ENCODE data around the gene DNASE1L1.

DNASE1L1 gene

DNA sequence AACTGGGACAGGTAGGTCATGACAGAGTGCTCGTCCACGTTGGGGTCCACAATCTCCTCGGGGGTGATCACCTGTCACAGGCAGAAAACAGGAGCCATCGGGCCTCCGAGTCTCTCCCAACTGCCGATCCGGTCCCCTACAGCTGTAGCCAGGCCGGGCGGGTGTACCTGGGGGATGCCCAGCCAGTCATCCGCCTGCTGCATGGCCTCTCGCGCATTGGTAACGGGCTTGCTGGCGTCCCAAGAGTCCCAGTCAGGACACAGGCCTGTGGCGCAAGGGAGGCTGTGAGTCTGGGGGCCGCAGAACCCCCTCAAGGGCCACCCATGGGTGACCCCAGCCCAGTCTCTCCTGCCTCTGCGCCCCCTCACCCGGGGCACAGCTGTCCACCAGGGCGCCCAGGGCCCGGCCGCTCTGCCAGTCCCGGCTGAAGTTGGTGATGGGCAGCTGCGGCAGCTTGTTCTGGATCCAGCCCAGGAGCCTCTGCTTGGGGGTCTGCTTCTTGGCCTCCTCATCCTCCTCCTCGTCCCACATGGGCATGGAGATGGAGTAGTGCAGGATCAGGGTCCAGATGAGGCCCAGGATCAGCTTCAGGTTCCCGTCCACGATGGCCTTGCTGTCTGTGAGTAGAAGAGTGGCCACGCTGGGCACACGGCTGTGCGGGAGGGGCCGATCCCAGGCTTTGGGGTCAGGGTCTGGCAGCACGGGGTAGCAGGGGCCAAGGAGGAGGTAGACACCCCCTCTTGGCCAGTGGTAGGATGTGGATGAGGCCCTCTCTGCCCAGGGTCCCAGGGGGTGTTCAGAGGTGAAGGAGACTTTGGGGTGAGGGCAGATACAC is 41.4 kb downstream of the DNASE1L1 start:
- no peak for DNase-seq (ENCODE audit: low read depth)

DNA sequence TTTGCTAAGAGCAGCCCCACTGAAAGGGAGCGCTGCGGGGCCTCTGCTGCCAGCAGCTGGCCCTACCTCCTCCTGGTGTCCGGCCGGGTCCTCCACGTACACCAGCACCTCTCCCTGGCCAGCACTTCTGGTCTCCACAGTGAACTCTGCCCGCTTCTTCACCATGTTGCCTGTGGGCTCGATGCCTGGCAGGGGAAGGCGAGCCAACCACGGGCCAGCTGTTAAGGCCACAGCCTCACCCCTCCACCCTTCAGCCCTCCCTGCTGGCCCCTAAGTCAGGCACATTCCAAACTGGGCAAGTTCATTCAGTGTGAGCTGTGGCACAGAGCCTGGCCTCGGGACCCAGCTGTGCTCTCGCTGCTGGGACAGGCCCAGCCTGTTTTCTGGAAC is 42.4 kb downstream of the DNASE1L1 start:
- no peak for DNase-seq (ENCODE audit: low read depth)

DNA sequence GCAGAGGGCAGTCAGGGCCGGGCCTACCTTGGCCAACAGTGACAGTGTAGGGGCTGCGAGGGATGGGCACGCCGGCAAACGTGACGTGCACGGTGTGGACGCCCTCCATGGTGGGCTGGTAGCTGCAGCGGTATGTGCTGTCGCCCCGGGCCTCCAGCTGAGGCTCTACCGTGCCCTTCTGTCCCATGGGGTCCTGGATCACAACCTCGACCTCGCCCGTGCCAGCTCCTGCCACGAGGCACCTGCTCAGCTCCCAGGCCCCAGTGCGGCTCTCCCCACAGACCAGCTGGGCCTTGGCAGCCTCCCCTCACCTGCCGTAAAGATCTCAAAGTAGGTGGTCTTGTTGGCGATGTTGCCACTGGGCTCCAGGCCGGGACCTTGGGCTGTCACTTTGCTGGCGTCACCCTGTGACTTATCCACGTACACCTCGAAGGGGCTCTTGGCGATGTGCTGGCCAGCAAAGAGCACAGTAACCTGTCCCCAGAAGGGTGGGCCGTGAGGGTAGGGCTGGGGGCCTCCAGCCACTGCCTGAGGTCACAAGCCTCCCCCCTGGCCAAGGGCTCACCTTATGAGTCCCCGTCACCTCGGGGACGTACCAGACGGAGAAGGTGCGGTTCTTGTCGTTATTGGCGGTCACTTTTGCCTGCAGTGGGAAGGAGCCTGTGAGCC is 42.9 kb downstream of the DNASE1L1 start:
- DNase-seq (ENCODE audit: low read depth) = no peak

DNA sequence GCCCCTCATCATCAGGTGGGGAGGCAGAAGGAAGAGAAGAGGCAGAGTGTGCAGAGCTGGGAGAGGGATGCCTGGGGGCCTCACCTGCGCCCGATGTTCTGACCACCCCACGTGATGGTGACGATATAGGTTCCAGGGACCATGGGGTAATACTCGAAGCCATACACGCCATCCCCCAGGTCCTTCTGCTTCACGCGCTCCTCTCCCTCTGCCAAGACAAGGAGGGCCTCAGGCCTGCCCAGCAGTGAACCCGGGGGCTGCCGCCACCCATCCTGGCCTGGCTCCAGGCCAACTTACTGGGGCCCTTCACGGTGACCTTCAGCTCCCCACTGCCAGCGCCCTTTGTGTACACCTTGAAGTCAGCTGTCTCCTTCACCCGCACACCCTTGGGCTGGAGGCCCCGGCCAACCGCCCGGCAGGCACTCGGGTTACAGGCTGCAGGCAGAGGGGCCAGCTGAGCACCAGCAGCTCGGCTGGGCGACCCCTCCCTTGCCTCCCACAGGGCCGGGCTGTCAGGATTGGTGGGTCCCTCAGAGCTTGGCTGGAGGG is 43.9 kb downstream of the DNASE1L1 start:
- DNase-seq (ENCODE audit: low read depth) = no peak

DNA sequence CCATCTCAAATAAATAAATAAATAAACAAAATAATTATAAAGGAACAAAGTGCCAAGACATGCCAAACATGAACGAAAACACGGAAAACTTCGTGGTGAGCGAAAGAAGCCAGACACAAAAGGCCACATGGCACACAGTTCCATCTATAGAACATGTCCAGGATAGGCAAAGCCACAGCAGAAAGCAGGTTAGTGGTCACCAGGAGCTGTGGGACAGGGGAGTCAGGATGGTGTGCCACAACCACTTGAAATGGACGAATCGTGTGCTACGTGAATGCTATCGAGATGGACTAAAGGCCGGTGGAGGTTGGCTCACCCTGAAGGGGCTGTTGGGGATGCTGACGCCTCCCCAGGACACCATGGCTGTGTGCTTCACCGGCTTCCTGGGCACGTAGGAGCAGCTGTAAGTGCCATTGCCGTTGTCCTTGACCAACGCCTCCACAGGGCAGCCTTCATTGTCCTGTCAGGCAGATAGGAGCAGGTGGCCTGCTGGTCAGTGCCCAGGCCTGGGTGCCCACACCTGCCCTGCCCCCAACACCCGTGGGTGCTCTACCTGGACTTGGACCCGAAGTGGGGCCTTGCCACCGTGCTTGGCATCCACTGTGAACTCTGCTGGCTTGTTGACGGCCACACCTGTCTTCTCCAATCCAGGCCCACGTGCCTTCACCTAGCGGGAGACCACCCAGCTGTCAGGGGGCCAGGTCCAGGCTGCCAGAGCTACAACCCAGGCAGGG is 45.2 kb downstream of the DNASE1L1 start:
- no peak for DNase-seq (ENCODE audit: low read depth)

DNA sequence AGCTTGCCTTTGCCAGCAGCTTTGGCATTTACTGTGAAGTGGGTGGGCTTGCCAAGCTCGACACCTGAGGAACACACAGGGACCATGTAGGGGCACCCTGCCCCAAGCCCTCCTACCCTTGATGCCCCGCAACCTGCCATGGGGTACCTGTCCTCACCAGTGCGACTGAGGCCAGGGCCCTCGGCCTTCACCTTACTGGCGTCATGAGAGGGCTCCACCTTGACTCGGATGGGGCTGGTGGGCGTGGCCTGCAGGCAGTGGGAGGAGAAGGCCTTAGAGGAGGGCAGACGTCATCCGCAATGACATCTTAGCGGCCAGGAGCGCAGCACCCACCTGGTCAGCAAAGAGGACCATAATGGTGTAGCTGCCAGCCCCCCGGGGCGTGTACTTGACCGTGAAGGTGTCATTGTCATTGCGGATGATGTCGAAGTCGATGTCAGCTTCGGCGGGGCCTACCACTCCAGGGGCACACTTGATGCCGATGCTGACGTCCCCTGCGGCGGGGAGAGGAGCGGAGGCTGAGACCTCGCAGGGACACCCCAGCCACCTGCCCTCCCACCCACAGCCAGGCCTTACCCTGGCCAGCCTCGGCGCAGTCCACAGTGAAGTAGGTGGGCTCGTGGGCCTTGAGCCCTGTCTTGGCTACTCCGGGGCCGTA is 46.8 kb downstream of the DNASE1L1 start:
- no peak for DNase-seq (ENCODE audit: low read depth)

DNA sequence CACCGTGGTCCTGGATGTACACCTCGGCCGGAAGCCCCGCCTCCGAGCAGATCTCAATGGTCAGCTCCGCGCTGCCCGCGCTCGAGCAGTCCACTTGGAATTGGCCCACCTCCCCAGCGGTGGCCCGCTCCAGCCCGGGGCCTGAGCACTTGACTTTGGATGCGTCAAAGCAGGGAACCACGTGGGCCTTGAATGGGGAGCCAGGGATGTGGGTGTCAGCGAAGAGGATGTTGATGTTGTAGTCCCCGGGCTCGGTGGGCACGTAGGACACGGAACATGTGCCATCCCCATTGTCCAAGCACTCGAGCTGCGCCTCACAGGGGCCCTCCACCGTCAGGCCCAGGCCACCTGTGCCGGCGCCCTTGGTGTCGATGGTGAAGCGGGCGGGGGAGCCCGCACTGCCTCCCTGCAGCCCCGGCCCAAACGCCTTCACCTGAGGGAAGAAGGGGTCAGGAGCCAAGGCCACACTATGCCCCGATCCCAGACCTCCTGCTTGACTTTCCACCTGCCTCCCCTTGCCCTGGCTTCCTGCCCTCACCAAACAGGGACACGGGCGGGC is 48.8 kb downstream of the DNASE1L1 start:
- no peak for DNase-seq (ENCODE audit: low read depth)

DNA sequence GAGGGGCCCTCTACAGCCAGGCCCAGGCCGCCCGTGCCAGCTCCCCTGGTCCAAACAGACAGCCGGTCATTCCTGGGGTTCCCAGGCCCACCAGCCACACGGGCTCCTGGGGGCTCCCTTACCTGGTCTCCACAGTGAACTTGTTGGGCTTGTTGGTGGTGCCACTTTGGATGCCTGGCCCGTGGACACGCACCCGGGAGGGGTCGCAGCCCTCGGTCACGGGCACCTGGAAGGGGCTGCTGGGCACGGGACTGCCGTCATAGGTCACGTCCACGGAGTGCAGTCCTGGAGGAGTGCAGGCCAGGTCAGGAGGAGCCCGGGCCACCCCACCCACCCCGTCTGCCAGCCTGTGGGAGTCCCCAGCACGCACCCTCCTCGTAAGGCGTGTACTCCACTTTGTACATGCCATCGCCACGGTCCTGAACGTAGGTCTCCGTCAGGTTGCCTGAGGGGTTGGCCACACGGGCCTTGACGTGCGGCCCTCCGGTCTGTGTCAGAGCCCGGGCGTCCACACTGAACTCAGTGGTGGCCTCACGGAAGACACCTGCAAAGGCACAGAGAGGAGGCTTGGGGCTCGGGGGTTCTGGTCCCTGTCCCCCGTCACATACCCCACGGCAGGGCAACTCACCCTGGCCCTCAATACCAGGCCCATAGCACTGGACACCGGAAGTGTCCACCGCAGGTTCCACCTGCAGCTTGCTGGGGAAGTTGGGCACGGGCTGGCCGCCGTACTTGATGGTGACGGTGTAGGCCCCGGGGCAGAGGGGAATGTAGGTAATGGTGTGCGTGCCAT is 49.5 kb downstream of the DNASE1L1 start:
- no peak for DNase-seq (ENCODE audit: low read depth)

DNA sequence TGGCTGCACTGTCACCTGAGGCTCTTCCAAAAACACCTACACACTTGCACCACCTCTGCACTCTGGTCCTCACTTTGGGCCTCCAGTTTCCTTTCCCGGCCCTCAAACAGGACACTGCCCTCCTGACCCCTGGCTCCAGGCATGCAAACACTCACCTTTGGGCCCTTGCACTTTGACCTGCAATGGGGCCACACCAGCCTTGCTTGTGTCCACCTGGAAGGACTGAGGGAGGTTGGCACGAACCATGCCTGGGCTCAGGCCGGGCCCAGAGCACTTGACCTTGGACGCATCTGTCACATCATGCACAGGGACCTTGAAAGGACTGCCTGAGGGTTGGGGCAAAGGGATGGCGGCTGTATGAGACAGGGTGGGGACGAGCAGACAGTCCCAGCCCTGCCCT is 50.2 kb downstream of the DNASE1L1 start:
- no peak for DNase-seq (ENCODE audit: low read depth)

DNA sequence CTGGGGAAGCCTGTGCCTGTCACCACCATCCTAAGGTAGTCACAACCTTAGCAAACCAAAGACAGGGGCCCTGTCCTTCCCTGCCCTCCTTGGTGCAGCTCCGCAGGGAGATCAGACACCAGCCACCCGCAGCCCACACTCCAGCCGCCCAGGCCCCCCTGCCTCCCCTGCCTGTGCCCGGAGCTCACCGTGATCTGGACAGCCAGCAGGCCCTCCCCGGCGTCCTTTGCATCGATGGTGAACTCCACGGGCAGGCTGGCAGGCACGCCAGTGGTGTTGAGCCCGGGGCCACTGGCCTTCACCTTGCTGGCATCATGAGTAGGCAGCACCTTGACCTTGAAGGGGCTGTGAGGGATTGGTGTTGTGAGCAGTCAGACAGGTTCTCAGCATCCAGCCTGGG is 51.0 kb downstream of the DNASE1L1 start:
- DNase-seq (ENCODE audit: low read depth) = no peak

DNA sequence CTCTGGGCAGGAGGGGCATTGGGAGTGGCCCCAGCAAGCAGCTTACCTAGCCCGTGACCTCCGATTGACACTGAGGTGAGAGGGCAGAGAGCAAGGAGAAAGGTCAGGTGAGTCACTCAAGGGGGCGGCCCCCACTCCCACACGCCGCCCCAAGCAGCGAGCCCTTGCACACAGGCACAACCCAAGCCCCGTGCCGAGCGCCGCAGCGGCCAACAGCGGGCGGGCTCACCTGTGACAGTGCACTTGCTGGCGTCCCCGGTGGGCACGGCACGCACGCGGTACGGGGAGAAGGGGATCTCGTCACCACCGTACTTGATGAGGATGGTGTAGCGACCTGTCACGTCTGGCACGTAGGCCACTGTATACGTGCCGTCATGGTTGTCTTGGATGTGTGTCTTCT is 51.8 kb downstream of the DNASE1L1 start:
- DNase-seq (ENCODE audit: low read depth) = no peak

DNA sequence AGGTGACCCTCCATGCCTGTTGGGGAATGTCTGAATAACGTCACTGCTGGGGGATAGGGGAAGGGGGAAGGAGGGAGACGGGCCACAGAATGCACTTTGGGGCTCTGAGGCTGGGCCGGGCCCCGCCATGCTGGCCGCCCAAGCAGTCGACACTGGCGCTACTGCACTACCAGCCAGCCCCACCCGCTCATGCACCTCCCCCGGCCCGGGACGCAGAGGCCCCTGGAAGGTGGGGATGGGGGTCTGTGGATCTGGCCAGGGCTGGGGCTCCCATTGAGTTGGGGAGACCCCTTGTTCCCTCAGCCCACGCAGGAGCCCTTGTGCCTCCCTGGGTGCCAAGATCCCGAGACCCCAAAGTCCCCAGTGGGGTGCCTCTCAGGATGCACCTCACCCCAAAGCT is 52.5 kb downstream of the DNASE1L1 start:
- DNase-seq (ENCODE audit: low read depth) = no peak

DNA sequence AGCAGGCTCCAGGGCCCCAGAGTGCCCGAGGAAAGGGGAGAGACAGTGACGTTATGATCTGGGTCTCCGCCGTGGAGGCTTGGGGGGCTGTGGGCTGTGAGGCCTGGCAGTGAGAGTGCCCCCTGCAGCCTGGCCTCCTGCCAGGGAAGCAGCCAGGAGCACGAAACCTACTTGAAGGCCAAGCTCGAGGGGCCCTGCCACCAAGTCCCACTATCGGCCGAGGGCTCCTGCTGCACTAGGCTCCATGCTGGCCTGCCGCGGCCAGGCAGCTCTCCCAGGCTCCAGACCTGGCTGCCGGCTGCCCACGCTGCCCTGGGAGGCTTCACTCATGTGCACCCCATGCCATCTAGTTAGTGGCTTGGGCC is 53.3 kb downstream of the DNASE1L1 start:
- DNase-seq (ENCODE audit: low read depth) = no peak

DNA sequence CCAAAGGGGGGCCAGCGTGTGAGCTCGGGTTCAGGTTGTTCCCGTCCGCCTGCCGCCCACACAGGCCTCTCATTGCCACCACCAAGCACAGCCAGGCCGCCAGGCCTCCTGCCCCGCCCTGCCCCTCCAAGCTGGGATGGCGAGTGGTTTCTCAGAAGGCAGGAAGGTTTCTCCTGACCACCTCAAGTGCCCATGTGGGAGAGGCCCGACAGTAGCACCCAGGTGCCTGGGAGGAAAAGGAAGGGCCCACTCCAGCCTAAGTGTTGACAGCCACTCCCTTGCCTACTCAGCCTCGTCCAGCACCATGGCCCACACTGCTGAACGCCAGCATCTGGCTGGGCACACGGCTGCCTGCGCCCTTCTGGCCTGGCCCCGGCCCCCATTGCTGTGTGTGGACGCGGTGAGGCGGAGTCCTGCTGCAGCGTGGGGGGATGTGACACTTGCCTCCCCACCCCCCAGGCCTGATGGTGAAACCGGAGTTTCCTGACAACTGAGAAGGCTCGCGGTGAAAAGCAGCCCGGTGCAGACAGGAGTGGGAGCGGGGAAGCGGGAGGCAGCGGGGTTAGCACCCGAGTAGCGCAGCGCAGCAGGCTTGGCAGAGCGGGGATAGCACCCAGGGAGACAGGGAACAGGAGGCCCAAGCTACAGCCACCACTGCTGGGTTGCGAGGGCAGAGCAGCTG is 53.8 kb downstream of the DNASE1L1 start:
- DNase-seq (ENCODE audit: low read depth) = no peak

DNA sequence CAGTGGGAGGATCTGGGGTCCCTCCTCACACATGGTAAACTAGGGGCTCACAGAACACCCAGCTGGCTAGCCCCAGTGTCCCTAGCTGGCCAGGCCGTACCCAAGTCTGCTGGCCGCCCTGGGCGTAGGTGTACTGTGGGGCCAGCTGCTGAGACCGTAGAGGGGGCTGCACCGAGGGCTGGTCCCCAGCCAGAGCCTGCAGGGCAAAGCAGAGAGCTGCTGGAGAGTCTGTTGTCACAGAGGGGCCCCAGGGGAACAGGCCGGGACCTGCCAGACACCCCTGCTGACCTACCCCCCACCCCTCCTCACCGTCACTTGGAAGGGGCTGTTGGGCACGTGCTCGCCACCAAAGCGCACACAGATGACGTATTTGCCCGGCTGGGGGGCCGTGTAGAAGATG is 54.5 kb downstream of the DNASE1L1 start:
- no peak for DNase-seq (ENCODE audit: low read depth)

DNA sequence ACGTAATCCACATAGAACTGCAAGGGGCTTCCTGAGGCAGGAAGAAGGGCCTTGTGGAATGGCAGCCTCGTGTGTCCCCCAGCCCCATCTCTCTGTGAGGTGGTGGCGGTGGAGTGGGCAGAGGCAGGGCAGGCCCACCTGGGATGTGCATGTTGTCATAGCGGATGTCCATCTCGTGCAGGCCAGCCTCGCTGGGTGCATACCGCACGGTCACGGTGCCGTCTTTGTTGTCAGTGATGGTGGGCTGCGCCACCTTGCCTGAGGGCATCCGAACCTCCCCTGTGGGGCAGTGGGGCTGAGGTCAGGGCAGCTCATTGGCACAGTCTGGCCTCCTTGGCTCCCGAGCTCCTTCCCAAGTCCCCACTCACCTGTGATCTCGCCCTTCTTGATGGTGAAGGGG is 55.0 kb downstream of the DNASE1L1 start:
- DNase-seq (ENCODE audit: low read depth) = no peak

DNA sequence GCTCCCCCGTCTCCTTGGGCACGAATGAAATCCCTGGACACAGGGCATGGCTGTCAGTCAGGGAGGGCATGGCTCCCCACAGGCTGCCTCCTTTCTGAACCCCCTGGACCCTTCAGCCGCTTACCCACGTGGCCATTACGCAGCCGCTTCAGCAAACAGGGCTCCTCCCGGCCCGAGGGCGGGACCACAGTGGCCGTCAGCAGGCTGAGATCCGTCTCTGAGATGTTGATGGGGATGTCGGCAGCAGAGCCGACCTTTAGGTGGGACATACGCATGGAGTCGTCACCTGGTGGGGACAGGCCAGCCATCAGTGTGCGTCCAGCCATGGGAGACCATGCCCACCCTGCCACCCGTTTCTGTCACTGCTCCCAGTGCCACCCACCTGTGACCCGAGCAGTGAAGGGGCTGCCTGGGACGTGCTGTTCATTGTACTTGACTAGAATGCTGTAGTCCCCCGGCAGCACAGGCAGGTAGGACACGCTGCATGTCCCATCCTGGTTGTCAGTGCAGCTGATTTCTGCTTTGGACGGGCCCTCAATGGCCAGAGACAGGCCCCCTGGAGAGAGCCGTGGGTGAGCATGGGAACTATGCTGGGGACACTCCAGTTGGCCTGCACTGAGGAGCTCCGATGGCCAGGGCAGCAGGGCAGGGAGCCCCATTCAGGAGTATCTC is 55.7 kb downstream of the DNASE1L1 start:
- DNase-seq (ENCODE audit: low read depth) = no peak

DNA sequence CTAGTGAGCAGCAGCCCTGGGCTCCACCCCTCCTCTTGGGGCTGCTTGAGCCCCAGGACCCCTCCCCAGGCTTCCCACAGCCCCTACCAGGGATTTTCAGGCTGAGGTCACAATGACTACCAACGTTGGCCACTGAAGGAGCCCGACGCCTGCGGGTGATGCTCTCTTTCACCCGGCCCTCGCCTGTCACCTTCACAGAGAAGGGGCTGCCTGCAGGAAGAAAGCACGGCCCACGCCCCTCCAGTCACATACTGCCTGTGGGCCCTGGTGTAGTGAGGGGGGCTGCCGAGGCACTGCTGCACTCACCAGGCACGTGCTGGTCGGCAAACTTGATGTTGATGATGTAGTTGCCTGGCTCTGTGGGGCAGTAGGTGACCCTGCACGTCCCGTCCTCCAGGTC is 56.6 kb downstream of the DNASE1L1 start:
- no peak for DNase-seq (ENCODE audit: low read depth)

DNA sequence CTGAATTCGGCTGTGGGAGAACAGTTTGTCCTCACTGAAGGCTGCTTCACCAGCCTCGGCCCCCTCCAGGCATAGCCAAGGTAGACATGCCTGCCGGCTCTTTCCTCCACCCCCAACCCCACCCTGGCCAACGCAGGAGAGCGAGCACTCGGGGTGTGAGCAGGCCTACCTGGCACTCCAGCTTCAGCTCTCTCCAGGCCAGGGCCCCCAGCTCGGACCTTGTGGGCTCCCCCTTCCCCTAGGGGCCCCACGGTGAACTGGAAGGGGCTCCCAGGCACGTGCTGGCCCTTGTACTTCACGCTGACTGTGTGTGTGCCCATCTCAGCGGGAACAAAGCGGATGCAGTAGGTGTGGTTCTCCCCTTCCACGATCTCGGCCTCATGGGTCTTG is 57.0 kb downstream of the DNASE1L1 start:
- DNase-seq (ENCODE audit: low read depth) = no peak

Measured in stimulated activated CD4-positive, alpha-beta T cell treated with anti-CD3 and anti-CD28 coated beads, Interleukin-2, amount 100 ng/mL, for 4 hours (primary cell).